BE2C (cell line): ENCODE data around the gene LRP1.

Source experiments
- DNase-seq: peaks from one replicate; pipeline ENCODE4 v3.0.0-alpha.2; 2020
- H3K27me3 ChIP-seq: fragments of 250-450 bp; sonication (Bioruptor Pico); 2 replicates; pipeline ENCODE4 v1.5.1; 2020; ENCODE audit warnings: mild to moderate bottlenecking
- H3K36me3 ChIP-seq: fragments of 250-450 bp; sonication (Bioruptor Pico); 2 replicates; pipeline ENCODE4 v1.5.1; 2020; ENCODE audit warnings: mild to moderate bottlenecking
- H3K4me1 ChIP-seq: fragments of 250-450 bp; sonication (Bioruptor Pico); 2 replicates; pipeline ENCODE4 v1.5.1; 2020
- H3K4me3 ChIP-seq: 2 replicates; pipeline ENCODE4 v1.5.1; 2011; ENCODE audit warnings: low read depth, low read length
- H3K9me3 ChIP-seq: fragments of 250-450 bp; sonication (Bioruptor Pico); 2 replicates; pipeline ENCODE4 v1.5.1; 2020
- CTCF ChIP-seq: IDR thresholded peaks from 2 replicates; pipeline ENCODE4 v1.5.1; 2012; ENCODE audit warnings: mild to moderate bottlenecking, low read depth, low read length

Gene LRP1

GRCh38 chr12:57164966-57165625, 36.8 kb downstream of the LRP1 start:
- DNase-seq = peak; percentile 44
- TF ChIP-seq CTCF = no peak
- H3K36me3 ChIP-seq = no peaks in the 10 kb centered on the region
- H3K4me1 ChIP-seq = no peaks in the 10 kb centered on the region
- no peaks in the 10 kb centered on the region for H3K27me3 ChIP-seq
- H3K9me3 ChIP-seq = no peaks in the 10 kb centered on the region
- no peak overlapping the region for H3K4me3 ChIP-seq

GRCh38 chr12:57165741-57166140, 37.5 kb downstream of the LRP1 start:
- H3K27me3 ChIP-seq = no peaks in the 10 kb centered on the region
- H3K4me1 ChIP-seq = no peaks in the 10 kb centered on the region
- no peak for TF ChIP-seq CTCF
- H3K36me3 ChIP-seq = no peaks in the 10 kb centered on the region
- no peaks in the 10 kb centered on the region for H3K9me3 ChIP-seq
- DNase-seq = no peak
- H3K4me3 ChIP-seq = no peak overlapping the region

GRCh38 chr12:57166971-57167371, 38.7 kb downstream of the LRP1 start:
- no peaks in the 10 kb centered on the region for H3K4me1 ChIP-seq
- DNase-seq = no peak

GRCh38 chr12:57168058-57168457, 39.8 kb downstream of the LRP1 start:
- no peaks in the 10 kb centered on the region for H3K27me3 ChIP-seq
- no peak overlapping the region for H3K4me3 ChIP-seq
- DNase-seq = no peak
- no peak for TF ChIP-seq CTCF
- no peaks in the 10 kb centered on the region for H3K36me3 ChIP-seq
- no peaks in the 10 kb centered on the region for H3K9me3 ChIP-seq
- no peaks in the 10 kb centered on the region for H3K4me1 ChIP-seq

More at GRCh38 chr12:57166971-57167371, 38.7 kb downstream of the LRP1 start:
- no peak for TF ChIP-seq CTCF
- Histone ChIP-seq H3K27me3 (no peaks in the 10 kb centered on the region), H3K36me3 (no peaks in the 10 kb centered on the region), H3K9me3 (no peaks in the 10 kb centered on the region), H3K4me3 (no peak overlapping the region)

GRCh38 chr12:57169046-57169795, 40.9 kb downstream of the LRP1 start:
- H3K9me3 ChIP-seq = no peaks in the 10 kb centered on the region
- no peak for DNase-seq
- no peaks in the 10 kb centered on the region for H3K36me3 ChIP-seq
- no peak for TF ChIP-seq CTCF
- H3K4me3 ChIP-seq = no peak overlapping the region
- no peaks in the 10 kb centered on the region for H3K27me3 ChIP-seq
- no peaks in the 10 kb centered on the region for H3K4me1 ChIP-seq

- Histone ChIP-seq H3K4me1 (no peaks in the 10 kb centered on the region), H3K9me3 (no peaks in the 10 kb centered on the region), H3K36me3 (no peaks in the 10 kb centered on the region), H3K27me3 (no peaks in the 10 kb centered on the region), H3K4me3 (no peak overlapping the region)
- no peak for DNase-seq
- no peak for TF ChIP-seq CTCF
These were observed 41.7 kb downstream of the LRP1 start for GRCh38 chr12:57169969-57170368.
